Measurements from ENCODE around the gene SLC25A36. TPM values are rescaled to one million over a fixed set of nuclear protein-coding genes. Genes with fewer than 3 reads are reported as not detected.

The SLC25A36 gene, protein sequence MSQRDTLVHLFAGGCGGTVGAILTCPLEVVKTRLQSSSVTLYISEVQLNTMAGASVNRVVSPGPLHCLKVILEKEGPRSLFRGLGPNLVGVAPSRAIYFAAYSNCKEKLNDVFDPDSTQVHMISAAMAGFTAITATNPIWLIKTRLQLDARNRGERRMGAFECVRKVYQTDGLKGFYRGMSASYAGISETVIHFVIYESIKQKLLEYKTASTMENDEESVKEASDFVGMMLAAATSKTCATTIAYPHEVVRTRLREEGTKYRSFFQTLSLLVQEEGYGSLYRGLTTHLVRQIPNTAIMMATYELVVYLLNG
- total RNA-seq (2014; rRNA removed; shearing (Covaris generic)) = 41.9 and 49.7 TPM in 2 replicates

DNA sequence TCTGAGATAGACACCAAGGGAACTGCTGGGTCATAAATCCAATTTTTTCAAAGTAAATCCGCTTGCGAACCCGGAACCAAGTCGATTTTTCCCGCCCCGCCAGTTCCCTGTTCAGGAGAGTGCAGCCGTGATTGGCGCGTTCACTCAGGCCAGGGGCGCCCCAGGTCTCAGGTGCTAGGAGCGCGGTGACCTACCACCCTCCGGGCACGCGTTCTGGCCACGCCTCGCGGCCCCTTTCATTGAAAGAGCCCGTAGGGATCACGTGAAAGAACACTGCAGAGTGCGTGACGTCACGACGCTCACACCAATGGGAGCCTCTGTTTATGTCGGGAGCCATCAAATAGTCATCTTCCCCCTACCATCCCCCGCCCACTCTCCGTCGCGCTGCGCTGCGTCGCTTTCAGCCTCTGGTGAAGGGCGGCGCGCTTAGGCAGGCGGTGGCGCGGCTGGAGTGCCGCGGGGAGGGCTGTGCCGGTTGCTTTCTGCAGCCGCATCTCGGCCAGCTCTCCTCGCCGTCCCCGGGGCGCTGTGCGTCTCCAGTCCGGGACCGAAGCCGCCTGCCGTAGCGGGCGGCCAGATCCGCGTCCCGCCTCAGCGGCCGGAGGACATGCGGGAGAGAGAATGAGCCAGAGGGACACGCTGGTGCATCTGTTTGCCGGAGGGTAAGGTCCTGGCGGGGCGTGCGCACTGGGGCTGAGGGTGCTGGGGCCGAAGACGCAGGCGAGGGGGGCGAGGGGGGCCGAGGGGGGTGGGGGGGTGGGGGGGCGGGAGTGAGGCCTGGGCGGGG lies at the start of gene SLC25A36:
TSS of gene SLC25A36 (plus strand) at position 403 of the 787 bp plus-strand sequence. CDS start at position 622, 219 bp downstream.
- peak; percentile 99 for DNase-seq (ENCODE audit: low spot score)

DNA sequence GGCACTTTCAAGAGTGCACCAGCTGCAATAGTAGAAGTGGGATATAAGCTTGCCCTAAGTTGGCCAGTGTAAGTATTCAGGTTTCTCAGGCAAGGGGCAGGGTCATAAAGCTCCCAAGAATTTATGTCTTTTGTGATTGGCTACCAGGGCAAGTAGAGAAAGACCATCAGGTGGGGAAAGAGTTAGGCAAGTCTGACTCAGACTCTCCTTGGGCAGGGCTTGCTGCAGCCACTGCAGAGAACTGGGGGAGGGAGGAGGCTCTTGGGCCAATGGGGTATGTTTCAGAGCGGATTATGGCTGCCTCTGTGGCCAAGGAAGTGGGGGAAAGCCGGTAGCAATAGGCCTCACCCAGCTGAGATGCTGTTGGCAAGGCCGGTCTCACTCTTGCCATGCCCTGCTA lies 44.6 kb upstream of the SLC25A36 start:
- no peak for DNase-seq (ENCODE audit: low spot score)

DNA sequence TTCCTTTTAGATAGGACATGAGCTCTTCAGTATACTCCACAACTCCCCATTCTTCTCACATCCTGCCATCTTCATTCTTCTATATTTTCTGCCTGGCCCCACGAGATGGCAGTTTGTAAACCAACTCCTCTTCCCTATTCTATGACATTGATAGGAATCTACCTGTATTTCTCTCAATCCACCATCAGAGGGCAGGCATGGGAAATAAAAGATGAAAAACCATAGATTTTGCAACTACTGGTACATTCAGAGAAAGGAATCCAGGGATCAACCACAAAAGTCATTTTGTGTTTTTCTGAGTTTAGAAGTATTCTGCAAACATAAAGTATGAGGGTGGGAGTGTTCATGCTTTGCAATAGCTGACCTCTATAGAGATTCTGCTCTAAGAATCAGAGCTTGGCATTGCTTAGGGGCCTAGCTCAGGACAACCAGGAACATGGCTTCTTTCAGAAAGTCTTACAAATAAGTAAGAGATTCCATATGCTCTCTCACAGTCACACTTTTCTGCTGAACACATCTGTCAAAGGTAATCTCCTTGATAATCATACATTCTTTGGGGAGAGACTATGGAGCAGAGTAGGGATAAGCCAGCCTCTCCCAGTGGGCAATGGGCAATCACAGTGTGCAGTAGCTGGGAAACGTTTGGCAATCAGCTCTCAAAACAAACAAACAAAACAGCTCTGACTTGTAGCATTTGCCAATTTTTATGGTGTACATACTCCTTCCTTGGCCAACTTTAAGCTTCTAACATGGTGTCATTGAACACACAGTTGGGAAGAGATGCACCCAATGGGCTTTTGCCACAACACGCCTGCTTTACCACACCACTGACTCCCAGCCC lies 43.1 kb upstream of the SLC25A36 start:
- DNase-seq (ENCODE audit: low spot score) = peak; percentile 86

DNA sequence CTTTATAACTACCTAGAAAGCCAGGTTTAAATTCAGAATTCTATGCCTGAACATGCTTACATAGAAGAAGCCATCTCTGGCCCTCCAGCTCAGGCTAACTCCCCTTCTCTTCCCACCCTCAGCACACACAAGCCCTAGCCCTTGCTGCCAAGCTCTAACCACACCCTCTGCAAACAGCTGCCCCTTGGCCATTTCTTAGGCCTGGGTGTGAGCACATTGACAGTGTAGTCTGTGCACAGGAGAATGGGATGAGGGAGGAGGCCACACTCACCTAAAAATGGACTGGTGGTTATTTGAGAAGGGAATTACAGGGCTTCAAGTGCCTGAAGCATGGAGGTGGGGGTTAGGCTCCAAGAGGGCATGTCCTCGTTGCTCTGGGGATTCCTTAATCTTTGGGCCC lies 42.3 kb upstream of the SLC25A36 start:
- DNase-seq (ENCODE audit: low spot score) = no peak

DNA sequence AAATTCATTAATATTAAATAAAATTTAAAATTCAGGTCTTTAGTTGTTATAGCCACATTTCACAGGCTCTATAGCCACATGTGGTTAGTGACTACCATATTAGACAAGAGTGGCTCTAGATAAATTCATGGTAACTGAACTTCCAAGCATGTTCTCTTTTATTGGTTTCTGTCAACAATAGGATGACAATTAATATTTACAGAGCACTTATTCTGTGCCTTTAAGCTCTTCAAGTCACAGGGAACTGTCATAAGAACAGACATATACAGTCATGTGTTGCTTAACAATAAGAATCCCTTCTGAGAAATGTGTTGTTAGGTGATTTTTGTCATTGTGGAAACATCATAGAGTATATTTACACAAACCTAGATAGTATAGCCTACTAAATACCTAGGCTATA lies 38.8 kb upstream of the SLC25A36 start:
- no peak for DNase-seq (ENCODE audit: low spot score)

DNA sequence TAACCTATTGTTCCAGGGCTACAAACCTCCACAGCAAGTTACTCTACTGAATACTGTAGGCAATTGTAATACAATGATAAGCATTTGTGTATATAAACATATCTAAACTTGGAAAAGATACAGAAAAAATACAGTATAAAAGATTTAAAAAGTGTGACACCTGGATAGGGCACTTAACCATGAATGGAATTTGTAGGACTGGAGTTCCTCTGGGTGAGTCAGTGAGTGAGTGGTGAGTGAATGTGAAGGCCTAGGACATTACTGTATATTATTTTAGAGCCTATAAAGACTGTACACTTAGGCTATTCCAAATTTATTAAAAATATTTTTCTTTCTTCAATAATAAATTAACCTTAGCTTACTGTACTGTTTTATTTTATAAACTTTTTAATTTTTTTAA lies 38.4 kb upstream of the SLC25A36 start:
- DNase-seq (ENCODE audit: low spot score) = no peak

DNA sequence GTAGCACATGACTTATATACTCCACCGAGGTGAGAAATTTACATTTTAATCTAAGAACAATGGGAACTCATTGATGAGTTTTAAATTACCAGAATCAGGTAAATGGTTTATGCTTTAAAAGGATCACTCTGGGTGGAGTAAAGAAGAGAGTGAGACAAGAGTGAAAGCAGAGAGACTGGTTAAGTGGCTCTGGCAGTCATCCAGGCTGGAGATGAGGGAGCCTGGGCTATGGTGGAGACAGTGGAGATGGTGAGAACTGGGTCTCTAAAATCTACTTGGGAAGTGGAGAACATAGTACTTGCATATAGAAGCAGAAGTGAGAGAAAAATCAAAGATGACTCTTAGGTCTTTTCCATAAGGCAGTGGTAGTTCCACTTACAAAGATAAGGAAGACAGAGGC lies 37.1 kb upstream of the SLC25A36 start:
- DNase-seq (ENCODE audit: low spot score) = no peak

DNA sequence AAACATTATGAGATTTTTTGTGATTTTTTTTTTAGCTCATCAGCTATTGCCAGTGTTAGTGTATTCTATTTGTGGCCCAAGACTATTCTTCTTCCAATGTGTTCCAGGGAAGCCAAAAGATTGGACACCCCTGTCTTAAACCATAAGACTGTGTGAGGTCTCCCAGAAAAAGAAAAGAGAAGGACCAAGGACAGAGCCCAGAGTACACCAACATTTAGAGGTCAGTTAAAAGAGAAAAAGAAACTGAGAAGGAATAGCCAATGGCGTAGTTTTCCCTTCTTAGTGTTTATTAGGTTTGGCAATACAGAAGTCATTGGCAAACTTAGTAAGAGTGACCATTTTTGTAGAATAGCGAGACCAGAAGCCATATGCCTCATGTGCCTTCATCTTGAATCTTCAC lies 36.1 kb upstream of the SLC25A36 start:
- no peak for DNase-seq (ENCODE audit: low spot score)

DNA sequence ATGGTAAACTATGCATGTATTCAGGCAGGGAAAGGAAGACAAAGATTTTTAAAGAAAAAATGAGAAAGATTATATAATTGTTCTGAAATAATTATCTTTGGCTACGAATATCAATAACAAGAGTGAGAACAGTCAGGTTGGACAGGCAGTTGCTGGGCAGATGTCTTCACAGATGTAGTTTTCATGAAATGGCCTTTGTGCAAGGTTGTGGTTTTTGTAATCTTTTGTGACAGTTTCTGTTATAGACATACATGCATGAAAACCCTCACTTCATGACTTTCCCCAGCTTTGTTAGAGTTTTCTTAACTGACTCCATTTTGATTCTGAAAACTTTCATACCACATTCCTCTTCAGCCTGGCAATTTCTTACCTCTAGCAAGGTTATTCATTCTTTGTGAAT lies 34.9 kb upstream of the SLC25A36 start:
- no peak for DNase-seq (ENCODE audit: low spot score)

DNA sequence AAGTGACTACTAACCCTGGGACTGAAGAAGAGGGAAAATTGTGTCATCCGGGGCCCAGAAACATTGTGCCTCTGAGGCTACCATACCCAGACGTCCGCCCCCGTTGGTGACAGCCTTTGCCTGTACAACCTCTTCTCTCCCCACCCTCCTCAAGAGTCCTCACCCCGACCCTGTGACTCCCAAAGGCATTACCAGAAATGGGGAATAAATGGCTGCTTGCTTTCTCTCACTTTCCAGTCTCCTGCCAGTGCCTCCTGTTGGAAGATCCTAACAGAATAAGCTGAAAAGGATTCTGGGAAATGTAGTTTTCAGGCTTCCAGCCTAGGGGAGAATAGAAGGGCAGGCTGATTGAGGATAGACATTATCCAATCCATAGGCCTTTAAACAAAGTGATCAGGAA lies 30.8 kb upstream of the SLC25A36 start:
- DNase-seq (ENCODE audit: low spot score) = peak; percentile 22

DNA sequence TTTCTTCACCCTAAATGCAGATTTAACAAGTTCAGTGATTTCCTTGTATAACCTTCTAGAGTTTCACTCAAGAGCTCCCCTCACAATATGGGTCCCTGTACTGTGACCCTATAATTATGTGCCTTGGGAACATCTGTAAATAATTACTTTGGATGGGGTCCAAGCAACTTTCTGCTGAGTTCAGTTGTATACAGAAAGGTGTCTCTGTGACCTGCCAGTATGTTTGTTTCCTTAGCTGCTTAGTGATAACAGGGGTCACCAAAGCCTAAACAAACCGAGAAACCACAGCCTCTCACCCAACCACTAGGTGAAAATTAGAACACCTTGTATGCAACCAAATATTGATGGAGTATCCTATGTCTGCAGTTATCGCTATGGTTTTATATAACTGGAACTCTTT lies 29.8 kb upstream of the SLC25A36 start:
- peak; percentile 25 for DNase-seq (ENCODE audit: low spot score)

DNA sequence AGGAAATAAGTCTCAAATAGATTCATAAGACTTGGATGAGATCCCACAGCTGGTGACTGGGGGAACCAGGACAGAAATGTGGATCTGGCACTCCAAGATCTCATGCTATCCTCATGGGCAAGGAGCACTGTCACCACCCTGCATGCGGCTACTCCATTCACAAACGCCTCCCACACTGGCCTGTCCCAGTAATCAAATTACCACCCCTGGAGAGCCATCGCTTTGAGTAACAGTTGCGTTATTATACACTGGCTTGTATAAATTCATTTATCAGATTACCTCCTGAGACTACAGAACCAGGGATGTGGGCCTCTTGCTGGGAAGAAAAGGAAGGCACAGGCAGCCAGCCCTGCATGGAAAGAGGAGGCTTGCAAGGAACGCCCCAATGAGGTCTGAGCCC lies 27.9 kb upstream of the SLC25A36 start:
- DNase-seq (ENCODE audit: low spot score) = no peak

DNA sequence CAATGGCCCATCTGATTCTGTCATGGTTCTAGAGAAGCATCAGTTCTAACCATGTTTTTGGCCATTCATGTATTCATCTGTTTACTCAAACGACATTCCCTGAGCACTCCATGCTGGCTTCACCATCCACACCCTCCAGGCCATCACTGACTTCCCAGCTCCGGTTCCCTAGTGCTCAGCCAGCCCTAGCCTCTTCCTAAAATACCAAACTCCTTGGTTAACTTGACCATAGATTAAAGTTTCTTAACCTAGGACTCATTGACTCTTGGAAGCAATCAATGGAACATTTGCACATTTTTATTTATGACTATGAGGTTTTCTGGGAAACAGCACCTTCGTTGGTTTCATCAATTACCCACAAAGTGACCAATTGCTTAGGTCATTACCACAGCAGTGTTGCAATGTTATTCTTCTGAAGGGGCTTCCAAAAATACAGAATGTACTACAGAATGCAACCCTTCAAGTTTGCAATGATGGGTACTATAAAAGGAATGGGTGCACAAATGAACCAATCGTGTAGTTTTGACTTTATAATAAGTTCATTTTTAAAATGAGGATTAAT lies 27.2 kb upstream of the SLC25A36 start:
- no peak for DNase-seq (ENCODE audit: low spot score)

DNA sequence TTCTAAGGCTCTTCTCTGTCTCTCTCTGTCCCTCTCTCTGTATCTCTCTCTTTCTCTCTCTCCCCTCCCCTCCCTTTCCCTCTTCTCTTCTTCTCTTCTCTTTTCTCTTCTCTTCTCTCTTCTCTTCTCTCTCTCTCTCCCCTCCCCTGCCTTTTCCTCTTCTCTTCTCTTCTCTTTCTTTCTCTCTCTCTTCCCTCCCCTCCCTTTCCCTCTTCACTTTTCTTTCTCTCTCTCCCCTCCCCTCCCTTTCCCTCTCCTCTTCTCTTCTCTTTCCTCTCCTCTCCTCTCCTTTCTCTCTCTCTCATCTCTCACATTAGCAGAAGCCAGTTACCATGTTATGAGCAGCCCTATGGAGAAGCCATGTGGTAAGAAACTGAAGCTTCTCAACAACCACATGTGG lies 25.0 kb upstream of the SLC25A36 start:
- DNase-seq (ENCODE audit: low spot score) = no peak

DNA sequence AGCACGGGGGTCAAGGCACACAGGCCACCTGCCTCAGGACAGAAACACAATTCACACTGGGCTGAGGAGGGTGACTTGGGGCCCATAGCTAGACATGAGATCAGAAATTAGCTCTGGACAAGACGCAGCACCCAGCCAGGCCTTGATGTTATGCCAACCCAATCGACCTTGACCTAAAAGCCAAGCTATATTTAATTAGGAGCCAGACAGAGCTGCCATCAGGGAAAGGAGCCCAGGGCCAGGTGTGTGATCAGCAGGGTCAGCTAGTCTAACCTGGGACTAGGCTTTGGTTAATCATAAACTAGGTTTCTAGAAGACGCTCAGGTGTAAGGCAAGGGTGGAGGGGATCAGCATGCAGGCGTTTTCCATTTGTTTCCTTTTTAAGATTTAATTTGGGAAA lies 23.9 kb upstream of the SLC25A36 start:
- DNase-seq (ENCODE audit: low spot score) = no peak

DNA sequence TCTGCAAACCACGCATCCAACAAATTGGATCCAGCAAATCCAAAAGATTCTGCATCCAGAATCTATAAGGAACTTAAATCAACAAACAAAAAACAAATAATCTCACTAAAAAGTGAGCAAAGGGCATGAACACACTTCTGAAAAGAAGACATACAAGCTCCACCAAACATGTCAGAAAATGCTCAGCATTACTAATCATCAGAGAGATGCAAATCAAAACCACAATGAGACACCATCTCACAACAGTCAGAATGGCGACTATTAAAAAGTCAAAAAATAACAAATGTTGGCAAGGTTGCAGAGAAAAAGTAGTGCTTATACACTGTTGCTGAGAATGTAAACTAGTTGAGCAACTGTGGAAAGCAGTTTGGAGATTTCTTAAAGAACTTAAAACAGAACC lies 21.6 kb upstream of the SLC25A36 start:
- no peak for DNase-seq (ENCODE audit: low spot score)

DNA sequence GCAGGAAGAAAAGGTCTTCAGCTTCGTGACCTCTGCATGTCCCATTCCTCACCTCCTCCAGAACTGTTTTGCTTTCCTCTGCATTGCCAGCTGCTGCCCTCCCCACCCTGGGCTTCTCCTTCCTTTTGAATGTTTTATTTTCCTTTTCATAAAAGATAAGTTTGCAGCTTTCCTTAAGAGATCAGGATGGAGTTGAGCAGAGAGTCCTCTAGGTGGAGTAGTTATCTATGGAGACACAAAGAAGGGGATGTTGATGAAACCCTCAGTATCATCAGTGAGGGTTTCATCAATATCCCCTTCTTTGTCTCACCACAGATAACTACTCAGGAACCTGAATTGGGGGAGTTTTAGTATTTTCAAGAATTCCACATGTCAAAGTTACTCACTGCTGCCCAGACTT lies 19.0 kb upstream of the SLC25A36 start:
- DNase-seq (ENCODE audit: low spot score) = no peak

DNA sequence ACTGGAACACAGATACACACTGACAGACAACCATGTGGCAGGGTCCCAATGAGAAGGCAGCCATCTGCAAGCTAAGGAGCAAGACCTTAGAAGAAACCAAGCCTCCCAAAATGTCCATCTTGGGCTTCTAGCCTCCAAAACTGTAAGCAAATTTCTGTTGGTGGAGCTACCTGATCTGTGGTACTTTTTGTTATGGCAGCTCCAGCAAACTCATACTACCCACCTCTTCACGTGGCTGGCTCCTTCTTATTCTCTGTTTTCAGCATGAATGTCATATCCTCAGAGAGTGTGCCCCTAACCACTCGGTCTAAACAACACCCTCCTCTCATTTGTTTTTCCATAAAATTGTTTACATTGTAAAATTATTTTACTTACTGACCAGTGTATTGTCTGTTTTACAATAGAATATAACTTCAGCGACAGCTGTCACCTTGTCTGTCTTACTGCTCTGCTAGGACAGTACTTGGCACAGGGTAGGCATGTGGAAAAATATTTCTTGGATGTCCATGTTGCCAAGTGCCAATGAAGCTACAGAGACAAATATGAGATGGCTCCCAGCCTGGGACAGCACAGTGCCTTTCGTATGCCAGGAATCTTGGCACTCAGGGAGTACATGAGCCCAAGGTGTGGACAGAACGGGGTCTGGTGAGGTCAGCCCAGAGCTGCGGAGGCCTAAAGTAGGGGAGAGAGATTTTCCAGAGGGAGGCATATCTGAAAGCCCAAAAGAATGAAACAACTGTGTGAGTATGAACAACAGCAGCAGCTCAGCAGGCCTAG lies 17.4 kb upstream of the SLC25A36 start:
- no peak for DNase-seq (ENCODE audit: low spot score)

DNA sequence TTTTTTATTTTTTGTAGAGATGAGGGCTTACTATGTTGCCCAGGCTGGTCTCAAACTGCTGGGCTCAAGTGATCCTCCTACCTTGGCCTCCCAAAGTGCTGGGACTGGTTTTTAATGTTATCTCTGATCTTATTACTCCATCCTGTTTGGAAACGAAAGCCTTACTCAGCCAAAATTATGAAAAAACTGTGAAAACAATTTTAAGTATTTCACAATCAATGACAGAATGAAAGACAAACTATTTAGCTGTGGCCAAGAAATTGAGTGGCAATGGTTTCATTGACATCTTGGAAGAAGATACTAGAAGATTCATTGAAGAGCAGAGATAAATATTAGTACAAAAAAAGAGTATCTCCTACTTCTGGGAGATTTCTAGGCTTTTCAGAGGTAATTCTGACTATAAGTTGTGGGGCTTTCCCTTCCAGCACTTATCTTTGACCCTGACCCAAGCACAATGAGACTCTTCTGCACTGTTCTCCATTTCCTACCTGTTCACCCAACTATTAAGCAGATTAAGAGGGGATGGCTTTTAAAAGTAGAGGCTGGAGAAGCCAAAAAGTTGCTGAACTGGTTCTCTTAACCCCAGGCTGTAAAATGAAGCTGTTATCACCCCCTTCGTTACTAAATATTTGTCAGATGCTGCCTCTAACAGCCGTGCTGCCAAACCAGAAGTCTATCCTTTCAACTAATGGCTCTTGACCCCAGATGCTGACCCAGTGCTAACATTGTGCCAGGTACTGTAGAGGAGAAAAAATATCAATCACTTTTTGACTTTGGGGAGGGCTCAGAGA lies 14.2 kb upstream of the SLC25A36 start:
- DNase-seq (ENCODE audit: low spot score) = no peak

DNA sequence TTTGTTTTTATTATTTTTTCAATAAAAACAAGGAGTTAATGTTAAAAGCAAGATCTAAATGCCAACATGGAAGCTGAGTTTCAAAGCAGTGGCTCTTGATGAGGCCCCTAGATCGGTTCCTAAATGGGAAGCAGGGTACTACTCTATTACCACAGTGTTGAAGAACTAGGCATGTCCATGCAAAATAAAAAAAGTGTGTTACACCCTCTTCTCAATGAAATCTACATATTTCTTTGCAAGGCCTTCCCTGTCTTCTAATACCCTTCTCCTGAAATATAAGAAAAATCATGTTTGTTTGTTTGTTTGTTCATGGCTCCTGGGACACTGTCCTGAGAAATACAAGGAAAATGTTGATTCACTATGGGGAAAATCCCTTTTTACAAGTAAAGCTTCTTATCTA lies 12.2 kb upstream of the SLC25A36 start:
- DNase-seq (ENCODE audit: low spot score) = no peak

Data from H4 (cell line).